Measurements from ENCODE around the gene NDFIP1.

NDFIP1 gene

DNA sequence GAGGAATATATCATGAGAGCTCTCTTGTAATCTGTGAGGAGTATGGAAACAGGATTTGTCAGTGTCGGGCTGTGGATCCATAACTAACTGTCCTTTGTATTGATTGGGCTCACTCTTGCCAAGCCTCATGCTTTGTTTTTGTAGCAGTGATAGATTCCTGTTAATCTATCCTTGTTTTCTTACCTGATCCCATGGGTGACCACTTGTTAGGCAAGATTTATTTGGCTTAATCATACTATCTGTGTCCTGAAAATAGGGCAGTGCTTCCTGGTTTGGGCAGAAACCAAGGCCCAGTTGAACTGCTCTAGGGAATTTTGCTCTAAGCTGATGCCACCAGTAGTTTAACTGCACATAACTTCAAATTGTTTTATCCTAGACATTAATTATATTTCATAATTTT, 6.1 kb downstream of the NDFIP1 start:
- TF ChIP-seq, protein P1, sequence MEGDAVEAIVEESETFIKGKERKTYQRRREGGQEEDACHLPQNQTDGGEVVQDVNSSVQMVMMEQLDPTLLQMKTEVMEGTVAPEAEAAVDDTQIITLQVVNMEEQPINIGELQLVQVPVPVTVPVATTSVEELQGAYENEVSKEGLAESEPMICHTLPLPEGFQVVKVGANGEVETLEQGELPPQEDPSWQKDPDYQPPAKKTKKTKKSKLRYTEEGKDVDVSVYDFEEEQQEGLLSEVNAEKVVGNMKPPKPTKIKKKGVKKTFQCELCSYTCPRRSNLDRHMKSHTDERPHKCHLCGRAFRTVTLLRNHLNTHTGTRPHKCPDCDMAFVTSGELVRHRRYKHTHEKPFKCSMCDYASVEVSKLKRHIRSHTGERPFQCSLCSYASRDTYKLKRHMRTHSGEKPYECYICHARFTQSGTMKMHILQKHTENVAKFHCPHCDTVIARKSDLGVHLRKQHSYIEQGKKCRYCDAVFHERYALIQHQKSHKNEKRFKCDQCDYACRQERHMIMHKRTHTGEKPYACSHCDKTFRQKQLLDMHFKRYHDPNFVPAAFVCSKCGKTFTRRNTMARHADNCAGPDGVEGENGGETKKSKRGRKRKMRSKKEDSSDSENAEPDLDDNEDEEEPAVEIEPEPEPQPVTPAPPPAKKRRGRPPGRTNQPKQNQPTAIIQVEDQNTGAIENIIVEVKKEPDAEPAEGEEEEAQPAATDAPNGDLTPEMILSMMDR (IDR thresholded peaks at IDR 0.05) = no peak

GRCh38 chr5:142115937-142116614, 7.5 kb downstream of the NDFIP1 start:
- TF ChIP-seq, protein P1 (IDR thresholded peaks at IDR 0.05) = no peak

DNA sequence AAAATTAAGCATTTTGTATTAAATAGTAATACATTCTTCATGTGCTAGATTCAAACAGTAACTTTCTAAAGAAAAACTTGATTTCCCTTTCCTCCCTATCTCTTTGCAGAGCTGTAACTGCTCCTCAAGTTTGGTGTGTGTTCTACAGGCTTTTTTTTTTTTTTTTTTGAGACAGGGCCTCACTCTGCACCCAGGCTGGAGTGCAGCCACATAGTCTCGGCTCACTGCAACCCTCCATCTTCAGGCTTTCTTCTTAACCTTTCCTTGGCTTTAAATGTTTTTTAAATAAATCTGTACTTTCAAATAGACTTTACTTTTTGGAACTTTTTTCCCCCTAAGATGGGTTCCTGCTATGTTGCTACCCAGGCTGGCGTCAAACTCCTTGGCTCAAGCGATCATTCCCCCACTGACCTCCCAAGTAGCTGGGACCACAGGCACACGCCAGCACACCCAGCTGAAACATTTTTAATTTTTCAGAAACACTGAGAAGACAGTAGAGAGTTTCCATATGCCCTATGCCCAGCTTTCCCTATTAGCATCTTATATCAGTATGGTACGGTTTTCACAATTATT, 9.1 kb downstream of the NDFIP1 start:
- TF ChIP-seq, protein P1 (IDR thresholded peaks at IDR 0.05) = no peak

DNA sequence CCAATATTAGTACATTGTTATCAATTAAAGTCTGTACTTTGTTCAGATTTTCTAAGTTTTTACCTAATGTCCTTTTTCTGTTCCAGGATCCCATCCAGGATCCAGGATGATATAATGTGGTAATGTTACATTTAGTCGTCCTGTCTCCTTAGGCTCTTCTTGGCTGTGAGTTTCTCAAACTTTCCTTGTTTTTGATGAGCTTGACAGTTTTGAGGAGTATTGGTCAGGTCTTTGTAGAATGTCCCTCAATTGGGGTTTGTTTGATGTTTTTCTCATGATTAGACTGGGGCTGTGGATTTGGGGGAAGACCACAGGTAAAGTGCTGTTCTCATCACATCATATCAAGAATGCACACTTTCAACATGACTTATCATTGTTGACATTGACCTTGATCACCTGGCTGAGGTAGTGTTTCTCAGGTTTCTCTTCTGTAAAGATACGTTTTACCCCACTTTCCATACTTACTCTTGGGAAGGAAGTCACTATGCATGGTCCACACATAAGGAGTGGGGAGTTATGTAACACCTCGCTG, 9.6 kb downstream of the NDFIP1 start:
- TF ChIP-seq, protein P1 (IDR thresholded peaks at IDR 0.05) = no peak

DNA sequence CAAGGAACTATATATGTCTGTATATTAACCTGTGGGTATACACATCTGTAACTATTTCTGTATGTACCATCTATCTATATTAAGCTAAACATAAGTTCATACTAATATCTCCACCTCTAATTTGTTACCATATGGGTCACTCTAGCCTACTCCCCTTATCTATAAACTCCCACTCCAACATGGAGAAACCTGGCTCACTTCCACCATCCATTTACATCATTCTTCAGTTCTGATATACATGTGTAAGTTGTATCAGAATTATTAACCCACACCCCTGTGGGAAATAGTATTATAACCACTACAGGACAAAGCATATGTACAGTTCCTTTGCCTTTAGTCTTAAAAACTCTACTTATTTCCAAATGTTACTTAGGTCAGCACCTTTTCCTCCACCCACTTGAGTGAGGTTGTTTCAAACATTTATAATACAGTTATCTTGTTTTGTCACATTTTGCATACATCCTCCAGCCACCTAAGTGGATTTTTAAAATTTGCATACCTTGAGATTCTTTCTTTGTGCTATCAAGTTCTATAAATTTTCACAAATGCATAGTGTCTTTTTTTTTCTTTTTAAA, 10.6 kb downstream of the NDFIP1 start:
- TF ChIP-seq, protein P1 (IDR thresholded peaks at IDR 0.05) = no peak

- TF ChIP-seq, protein P1 (IDR thresholded peaks at IDR 0.05) = no peak
Observed at GRCh38 chr5:142120247-142120935, 11.8 kb downstream of the NDFIP1 start.

- TF ChIP-seq, protein P1 (IDR thresholded peaks at IDR 0.05) = no peak
Observed at GRCh38 chr5:142122121-142122520, 13.5 kb downstream of the NDFIP1 start.
